CD4-positive, alpha-beta T cell treated with Interleukin-6 at 100 ng/mL for 8 hours (primary cell): Measurements from ENCODE around the gene THSD4.

Source experiments
- DNase-seq: peaks from one replicate; pipeline ENCODE4 v3.0.0-alpha.2; 2020; ENCODE audit warnings: mixed read lengths, low spot score

The THSD4 gene

GRCh38 chr15:71547011-71547410 is 431.7 kb downstream of the THSD4 start:
- no peak for DNase-seq

GRCh38 chr15:71548401-71548807 is 433.1 kb downstream of the THSD4 start:
- no peak for DNase-seq

- DNase-seq: no peak
Observed at GRCh38 chr15:71549091-71549490, 433.8 kb downstream of the THSD4 start.

GRCh38 chr15:71549697-71550096 is 434.4 kb downstream of the THSD4 start:
- no peak for DNase-seq

GRCh38 chr15:71551566-71551965 is 436.3 kb downstream of the THSD4 start:
- no peak for DNase-seq

GRCh38 chr15:71559098-71559497 is 443.8 kb downstream of the THSD4 start:
- no peak for DNase-seq

GRCh38 chr15:71559616-71560015 is 444.3 kb downstream of the THSD4 start:
- no peak for DNase-seq

GRCh38 chr15:71562251-71562650 is 447.0 kb downstream of the THSD4 start:
- no peak for DNase-seq

- DNase-seq: no peak
Observed at GRCh38 chr15:71564217-71564616, 448.9 kb downstream of the THSD4 start.

- no peak for DNase-seq
Observed at GRCh38 chr15:71565006-71565405, 449.7 kb downstream of the THSD4 start.

GRCh38 chr15:71565631-71566160 is 450.4 kb downstream of the THSD4 start:
- DNase-seq: no peak

GRCh38 chr15:71566226-71566625 is 451.0 kb downstream of the THSD4 start:
- DNase-seq: no peak

- DNase-seq: no peak
Observed at GRCh38 chr15:71567173-71567572, 451.9 kb downstream of the THSD4 start.

- no peak for DNase-seq
Observed at GRCh38 chr15:71568227-71568626, 453.0 kb downstream of the THSD4 start.

- no peak for DNase-seq
Observed at GRCh38 chr15:71570736-71571135, 455.5 kb downstream of the THSD4 start.

- no peak for DNase-seq
Observed at GRCh38 chr15:71571641-71572040, 456.4 kb downstream of the THSD4 start.

GRCh38 chr15:71572452-71573053 is 457.3 kb downstream of the THSD4 start:
- no peak for DNase-seq

GRCh38 chr15:71573599-71573998 is 458.3 kb downstream of the THSD4 start:
- DNase-seq: no peak

- no peak for DNase-seq
Observed at GRCh38 chr15:71575474-71576045, 460.3 kb downstream of the THSD4 start.

GRCh38 chr15:71577071-71577470 is 461.8 kb downstream of the THSD4 start:
- DNase-seq: no peak

GRCh38 chr15:71581398-71581930 is 466.2 kb downstream of the THSD4 start:
- DNase-seq: no peak

- no peak for DNase-seq
Observed at GRCh38 chr15:71585159-71585558, 469.9 kb downstream of the THSD4 start.

- DNase-seq: no peak
Observed at GRCh38 chr15:71586463-71586862, 471.2 kb downstream of the THSD4 start.

- DNase-seq: no peak
Observed at GRCh38 chr15:71588746-71589145, 473.5 kb downstream of the THSD4 start.
